H1 (cell line): ENCODE measurements around the gene BMERB1.

Experiments used
- BACH1 ChIP-seq: IDR thresholded peaks from 2 replicates; pipeline ENCODE4 v1.6.1; 2012; ENCODE audit warnings: low read length, improper control_type of control experiment
- CREB1 ChIP-seq: IDR thresholded peaks from 2 replicates; pipeline ENCODE4 v1.6.1; 2012; ENCODE audit warnings: inconsistent platforms
- NRF1 ChIP-seq: IDR thresholded peaks from 2 replicates; pipeline ENCODE4 v1.6.1; 2011; ENCODE audit warnings: mild to moderate bottlenecking, low read depth, low read length, improper control_type of control experiment
- POU5F1 ChIP-seq: IDR thresholded peaks from 2 replicates; pipeline ENCODE4 v1.6.1; 2011; ENCODE audit warnings: low read depth, mild to moderate bottlenecking, low read length, moderate library complexity
- RAD21 ChIP-seq, 2 experiments: IDR thresholded peaks in 1 of 2; conservative IDR thresholded peaks in 1 of 2; 2 replicates each; pipeline ENCODE4 v1.6.1; 2011; ENCODE audit warnings: low read depth in 2 of 2, low read length in 2 of 2, improper control_type of control experiment in 1 of 2, inconsistent platforms in 1 of 2, mild to moderate bottlenecking in 1 of 2, moderate library complexity in 1 of 2
- SP2 ChIP-seq: IDR thresholded peaks from 2 replicates; pipeline ENCODE4 v1.6.1; 2012; ENCODE audit warnings: mild to moderate bottlenecking, low read length, inconsistent platforms
- TCF12 ChIP-seq: IDR thresholded peaks from 2 replicates; pipeline ENCODE4 v1.6.1; 2011; ENCODE audit warnings: low read depth, mild to moderate bottlenecking, low read length
- YY1 ChIP-seq: IDR thresholded peaks from 2 replicates; pipeline ENCODE4 v1.6.1; 2011; ENCODE audit warnings: low read depth, mild to moderate bottlenecking, low read length
- ZNF274 ChIP-seq: IDR thresholded peaks from 2 replicates; pipeline ENCODE4 v1.7.0; 2012; ENCODE audit warnings: low read length, borderline replicate concordance; ENCODE audit errors: extremely low read depth
- TF ChIP-seq, protein P1 (sequence below), 3 experiments: IDR thresholded peaks; 1 replicate in 2 of 3; 2 replicates in 1 of 3; pipeline versions ENCODE4 v1.5.1 to v1.6.1; 2011; ENCODE audit warnings: low read length in 3 of 3, mild to moderate bottlenecking in 3 of 3, inconsistent platforms in 2 of 3, low read depth in 1 of 3, moderate library complexity in 1 of 3; ENCODE audit not compliant: insufficient read depth in 1 of 3; ENCODE audit errors: control extremely low read depth in 1 of 3

DNA sequence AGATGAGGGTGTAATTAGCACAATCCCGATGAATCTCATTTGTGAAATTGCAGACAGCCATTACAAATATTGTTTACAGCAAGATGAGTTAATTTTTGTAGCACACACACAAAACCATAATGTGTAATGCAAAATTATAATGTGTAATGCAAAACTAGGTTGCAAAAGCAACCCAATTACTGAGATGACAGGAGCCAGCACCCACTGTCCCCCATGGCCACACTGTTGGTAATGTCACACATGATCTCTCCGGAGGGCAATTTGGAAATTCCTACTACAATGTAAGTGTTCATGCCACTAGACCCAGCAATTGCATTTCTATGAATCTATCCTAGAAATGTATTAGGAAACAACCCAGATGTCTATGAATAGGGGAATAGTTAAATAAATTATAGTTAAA, 131.7 kb downstream of the BMERB1 start:
- TF ChIP-seq POU5F1 (no peak), RAD21 (IDR thresholded peaks at IDR 0.05 in 1 of 2, conservative IDR thresholded peaks at IDR 0.05 in 1 of 2; ENCODE audit: low read depth in 2 of 2, low read length in 2 of 2) (no peak), TCF12 (no peak), YY1 (no peak), NRF1 (no peak), SP2 (no peak), CREB1 (no peak), ZNF274 (no peak), BACH1 (no peak)
- TF ChIP-seq, protein P1, sequence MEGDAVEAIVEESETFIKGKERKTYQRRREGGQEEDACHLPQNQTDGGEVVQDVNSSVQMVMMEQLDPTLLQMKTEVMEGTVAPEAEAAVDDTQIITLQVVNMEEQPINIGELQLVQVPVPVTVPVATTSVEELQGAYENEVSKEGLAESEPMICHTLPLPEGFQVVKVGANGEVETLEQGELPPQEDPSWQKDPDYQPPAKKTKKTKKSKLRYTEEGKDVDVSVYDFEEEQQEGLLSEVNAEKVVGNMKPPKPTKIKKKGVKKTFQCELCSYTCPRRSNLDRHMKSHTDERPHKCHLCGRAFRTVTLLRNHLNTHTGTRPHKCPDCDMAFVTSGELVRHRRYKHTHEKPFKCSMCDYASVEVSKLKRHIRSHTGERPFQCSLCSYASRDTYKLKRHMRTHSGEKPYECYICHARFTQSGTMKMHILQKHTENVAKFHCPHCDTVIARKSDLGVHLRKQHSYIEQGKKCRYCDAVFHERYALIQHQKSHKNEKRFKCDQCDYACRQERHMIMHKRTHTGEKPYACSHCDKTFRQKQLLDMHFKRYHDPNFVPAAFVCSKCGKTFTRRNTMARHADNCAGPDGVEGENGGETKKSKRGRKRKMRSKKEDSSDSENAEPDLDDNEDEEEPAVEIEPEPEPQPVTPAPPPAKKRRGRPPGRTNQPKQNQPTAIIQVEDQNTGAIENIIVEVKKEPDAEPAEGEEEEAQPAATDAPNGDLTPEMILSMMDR (IDR thresholded peaks at IDR 0.05; ENCODE audit: control extremely low read depth in 1 of 3, insufficient read depth in 1 of 3, low read depth in 1 of 3, low read length in 3 of 3), result no peak
